Astrocyte (in vitro differentiated cells and primary cell): ENCODE results near the gene EPC2. TPM values are rescaled to one million over a fixed set of nuclear protein-coding genes. Genes with fewer than 3 reads are reported as not detected.

Experiments
- DNase-seq: peaks from one replicate; pipeline ENCODE4 v3.0.0-alpha.2; 2010; ENCODE audit warnings: low read depth
- FAIRE-seq: peaks from 2 replicates; lab custom pipeline; 2011; peaks lifted over from hg19 to GRCh38; lab: Jason Lieb, UNC
- H2AFZ ChIP-seq: 2 replicates; pipeline ENCODE4 v1.6.0; 2012; ENCODE audit warnings: low read depth, low read length, inconsistent platforms
- H3K27ac ChIP-seq: 2 replicates; pipeline ENCODE4 v1.5.1; 2011; ENCODE audit warnings: low read depth, low read length, inconsistent platforms
- H3K27me3 ChIP-seq: 2 replicates; pipeline ENCODE4 v1.6.0; 2011; ENCODE audit warnings: low read length, inconsistent platforms; ENCODE audit not compliant: insufficient read depth
- H3K36me3 ChIP-seq: 2 replicates; pipeline ENCODE4 v1.5.1; 2011; ENCODE audit warnings: low read length, inconsistent platforms; ENCODE audit not compliant: insufficient read depth
- H3K4me1 ChIP-seq: 2 replicates; pipeline ENCODE4 v1.5.1; 2011; ENCODE audit warnings: low read length, inconsistent platforms; ENCODE audit not compliant: insufficient read depth
- H3K4me2 ChIP-seq: 2 replicates; pipeline ENCODE4 v1.6.0; 2012; ENCODE audit warnings: low read length, inconsistent platforms
- H3K4me3 ChIP-seq: 2 replicates; pipeline ENCODE4 v1.5.1; 2011; ENCODE audit warnings: low read depth, mild to moderate bottlenecking, low read length, inconsistent platforms; ENCODE audit not compliant: insufficient read depth
- H3K79me2 ChIP-seq: 2 replicates; pipeline ENCODE4 v1.6.0; 2012; ENCODE audit warnings: mild to moderate bottlenecking, low read length, inconsistent platforms; ENCODE audit not compliant: insufficient read depth
- H3K9ac ChIP-seq: 2 replicates; pipeline ENCODE4 v1.6.0; 2012; ENCODE audit warnings: mild to moderate bottlenecking, low read length, inconsistent platforms
- H3K9me3 ChIP-seq: 2 replicates; pipeline ENCODE4 v1.5.1; 2012; ENCODE audit warnings: low read depth, mild to moderate bottlenecking, low read length, inconsistent platforms; ENCODE audit not compliant: insufficient read depth
- H4K20me1 ChIP-seq: 2 replicates; pipeline ENCODE4 v1.6.0; 2012; ENCODE audit warnings: low read length, inconsistent platforms; ENCODE audit not compliant: insufficient read depth
- H3K27ac Mint-ChIP-seq: one replicate; pipeline ENCODE4 v1.8.0; 2021; ENCODE audit warnings: mild to moderate bottlenecking, mixed read lengths; ENCODE audit not compliant: unreplicated experiment
- H3K27me3 Mint-ChIP-seq: one replicate; pipeline ENCODE4 v1.8.0; 2021; ENCODE audit warnings: low read depth, mixed read lengths; ENCODE audit not compliant: unreplicated experiment
- H3K36me3 Mint-ChIP-seq: one replicate; pipeline ENCODE4 v1.8.0; 2021; ENCODE audit warnings: low read depth, mixed read lengths; ENCODE audit not compliant: unreplicated experiment
- H3K4me1 Mint-ChIP-seq: one replicate; pipeline ENCODE4 v1.8.0; 2021; ENCODE audit warnings: low read depth, mixed read lengths; ENCODE audit not compliant: unreplicated experiment
- H3K4me3 Mint-ChIP-seq: one replicate; pipeline ENCODE4 v1.8.0; 2021; ENCODE audit warnings: mild to moderate bottlenecking, moderate library complexity, mixed read lengths; ENCODE audit not compliant: unreplicated experiment
- H3K9me3 Mint-ChIP-seq: one replicate; pipeline ENCODE4 v1.8.0; 2021; ENCODE audit warnings: mild to moderate bottlenecking, mixed read lengths; ENCODE audit not compliant: unreplicated experiment
- CTCF ChIP-seq: IDR thresholded peaks from 2 replicates; pipeline ENCODE4 v1.5.1; 2011; ENCODE audit warnings: low read depth, mild to moderate bottlenecking, inconsistent platforms, low read length, moderate library complexity; ENCODE audit not compliant: insufficient read depth
- EZH2 ChIP-seq: IDR thresholded peaks from 2 replicates; pipeline ENCODE4 v1.6.1; 2012; ENCODE audit warnings: mild to moderate bottlenecking, low read length, inconsistent platforms; ENCODE audit not compliant: insufficient read depth
- total RNA-seq: library from RNA; stranded (reverse); gene quantifications from 2 replicates; pipeline ENCODE4 v1.2.1, GENCODE V29; 2021

EPC2 gene
- total RNA-seq, 1 donor from 2014 or later = 24.8 TPM

DNA sequence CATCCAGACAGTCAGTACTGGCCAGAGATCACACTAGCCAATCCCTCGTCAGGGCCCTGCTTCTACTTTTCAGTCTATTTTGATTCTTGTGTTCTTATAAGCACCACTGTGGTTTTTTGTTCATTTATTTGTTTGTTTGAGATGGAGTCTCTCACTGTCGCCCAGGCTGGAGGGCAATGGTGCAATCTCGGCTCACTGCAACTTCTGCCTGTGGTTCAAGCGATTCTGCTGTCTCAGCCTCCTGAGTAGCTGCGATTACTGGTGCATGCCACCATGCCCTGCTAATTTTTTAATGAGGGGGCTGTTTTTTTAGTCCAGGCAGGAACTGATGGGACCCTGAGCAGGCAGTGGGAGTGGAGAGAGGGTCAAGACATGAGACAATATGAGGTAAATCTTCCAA, 165.5 kb downstream of the EPC2 start:
- Mint-ChIP-seq H3K4me3 (no peak overlapping the region), H3K27me3 (peaks cover 5% of the 10 kb centered on the region), H3K4me1 (peaks cover 10% of the 10 kb centered on the region), H3K9me3 (peaks cover 3% of the 10 kb centered on the region), H3K36me3 (no peaks in the 10 kb centered on the region), H3K27ac (no peak overlapping the region)
- Histone ChIP-seq H3K4me1 (peaks cover 6% of the 10 kb centered on the region), H3K9me3 (no peaks in the 10 kb centered on the region), H4K20me1 (no peaks in the 10 kb centered on the region), H3K4me2 (no peak overlapping the region), H3K4me3 (no peak overlapping the region), H3K27me3 (no peaks in the 10 kb centered on the region), H3K9ac (no peak overlapping the region), H3K27ac (no peak overlapping the region), H2AFZ (no peak overlapping the region), H3K79me2 (no peaks in the 10 kb centered on the region), H3K36me3 (no peaks in the 10 kb centered on the region)
- DNase-seq (no peak), FAIRE-seq (no peak)
- TF ChIP-seq EZH2 (no peak), CTCF (no peak)

GRCh38 chr2:148812306-148812705, 167.8 kb downstream of the EPC2 start:
- Histone ChIP-seq H3K4me2 (peak overlapping the region; percentile 8), H4K20me1 (no peaks in the 10 kb centered on the region), H3K36me3 (no peaks in the 10 kb centered on the region), H3K9ac (no peak overlapping the region), H3K27me3 (peaks cover 6% of the 10 kb centered on the region), H3K4me3 (no peak overlapping the region), H2AFZ (peak overlapping the region; percentile 34), H3K27ac (no peak overlapping the region), H3K9me3 (no peaks in the 10 kb centered on the region), H3K4me1 (peaks cover 6% of the 10 kb centered on the region), H3K79me2 (no peaks in the 10 kb centered on the region)
- Mint-ChIP-seq H3K4me3 (no peak overlapping the region), H3K36me3 (no peaks in the 10 kb centered on the region), H3K27me3 (peaks cover 7% of the 10 kb centered on the region), H3K4me1 (peaks cover 10% of the 10 kb centered on the region), H3K27ac (no peak overlapping the region), H3K9me3 (peaks cover 3% of the 10 kb centered on the region)
- TF ChIP-seq CTCF = no peak
- no peak for TF ChIP-seq EZH2
- DNase-seq = peak; percentile 64
- no peak for FAIRE-seq

GRCh38 chr2:148813603-148814065, 169.1 kb downstream of the EPC2 start:
- no peak overlapping the region for H3K27ac ChIP-seq
- no peak overlapping the region for H3K27ac Mint-ChIP-seq
- H3K4me3 Mint-ChIP-seq = no peak overlapping the region

More at GRCh38 chr2:148813603-148814065, 169.1 kb downstream of the EPC2 start:
- Mint-ChIP-seq H3K27me3 (peaks cover 7% of the 10 kb centered on the region), H3K4me1 (peaks cover 8% of the 10 kb centered on the region), H3K36me3 (no peaks in the 10 kb centered on the region), H3K9me3 (no peaks in the 10 kb centered on the region)
- H3K27me3 ChIP-seq = peaks cover 6% of the 10 kb centered on the region
- DNase-seq (no peak), FAIRE-seq (no peak)
- no peaks in the 10 kb centered on the region for H3K9me3 ChIP-seq
- peaks cover 6% of the 10 kb centered on the region for H3K4me1 ChIP-seq
- no peaks in the 10 kb centered on the region for H3K36me3 ChIP-seq
- H3K4me3 ChIP-seq = no peak overlapping the region
- H2AFZ ChIP-seq = no peak overlapping the region
- no peak overlapping the region for H3K4me2 ChIP-seq
- H3K9ac ChIP-seq = no peak overlapping the region
- H3K79me2 ChIP-seq = no peaks in the 10 kb centered on the region
- no peaks in the 10 kb centered on the region for H4K20me1 ChIP-seq
- TF ChIP-seq EZH2 (no peak), CTCF (no peak)
